HG02623 (cell line): ENCODE results near the gene SFTA2.
"Not testable (repeated sequence)": the region's sequence is repeated elsewhere in the genome, so short reads cannot be mapped to it uniquely, and the experiment has no call there.

Source experiments
- ATAC-seq: cut with Tn5 transposase; IDR thresholded peaks from one replicate; pipeline ENCODE4 v1.9.1; 2021; ENCODE audit warnings: moderate library complexity; ENCODE audit not compliant: unreplicated experiment

Gene SFTA2

DNA sequence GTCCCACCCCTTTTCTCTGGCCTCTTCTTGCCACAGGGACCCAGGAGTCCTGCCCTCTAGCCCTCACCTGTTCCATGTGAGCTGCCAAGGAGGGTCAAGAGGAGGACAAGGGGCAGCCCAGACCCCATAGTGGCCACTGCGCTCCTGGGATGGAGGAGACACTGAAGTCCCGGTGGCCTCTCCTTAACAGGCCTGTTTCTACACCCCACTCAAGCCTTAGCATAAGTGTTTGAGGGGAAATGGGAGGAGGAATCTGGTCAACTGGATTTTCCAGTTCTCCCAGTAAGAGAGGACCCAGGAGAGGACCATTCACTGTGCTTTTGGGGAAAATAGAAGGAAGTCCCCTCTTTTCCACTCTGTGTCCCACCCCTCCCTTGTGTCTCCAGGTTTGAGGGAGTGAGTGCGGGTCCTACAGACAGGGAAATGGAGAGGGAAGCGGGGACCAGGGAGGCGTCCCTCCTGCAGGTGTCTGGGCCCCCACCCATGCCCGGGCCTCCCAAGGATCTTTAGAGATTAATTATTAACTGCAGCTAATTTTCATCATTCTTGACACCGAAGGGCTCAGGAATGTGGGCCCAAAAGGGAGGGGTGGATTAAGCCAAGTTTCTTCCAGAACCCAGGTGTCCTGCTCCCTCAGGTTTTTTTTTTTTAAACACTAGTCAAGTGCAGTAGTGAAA, at the start of gene SFTA2:
TSS of gene SFTA2 (minus strand) at position 202 of the 677 bp plus-strand sequence. CDS start at position 128, 74 bp downstream.
- ATAC-seq = no peak

DNA sequence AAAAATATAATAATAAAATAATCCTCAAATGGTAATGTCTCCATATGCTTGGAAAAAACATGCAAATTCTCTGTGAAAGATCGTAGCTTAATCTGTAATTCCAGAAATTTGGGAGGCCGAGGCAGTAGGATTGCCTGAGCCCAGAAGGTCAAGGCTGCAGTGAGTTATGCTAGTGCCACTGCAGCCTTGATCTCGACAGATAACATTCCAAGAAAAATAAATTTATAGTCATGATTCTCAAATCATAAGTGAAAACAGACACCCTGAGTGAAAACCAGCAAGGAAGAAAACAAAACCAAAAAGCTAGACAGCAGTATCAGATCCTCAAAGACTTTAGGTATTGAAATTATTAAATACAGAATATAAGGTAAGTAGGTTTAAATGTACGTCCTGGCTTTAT, 47.7 kb upstream of the SFTA2 start:
- no peak for ATAC-seq

DNA sequence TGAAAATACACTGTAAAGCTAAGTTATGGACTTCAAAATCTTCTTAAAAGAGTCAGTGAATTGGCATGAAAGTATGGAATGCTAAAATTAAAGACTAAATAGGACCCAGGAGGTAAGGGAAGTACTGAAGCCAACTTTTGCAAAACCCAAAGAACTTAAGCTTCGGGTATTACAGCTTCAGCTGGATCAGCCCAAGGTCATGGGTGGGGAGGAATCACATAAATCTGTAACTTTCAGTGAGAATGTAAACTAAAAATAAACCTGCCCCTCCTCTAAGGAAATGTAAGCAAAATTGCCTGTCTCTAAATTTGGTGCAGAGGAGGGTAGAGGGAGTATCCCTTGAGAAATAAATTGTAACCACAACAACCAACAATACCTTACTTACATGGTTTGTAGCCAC, 47.2 kb upstream of the SFTA2 start:
- ATAC-seq = no peak

DNA sequence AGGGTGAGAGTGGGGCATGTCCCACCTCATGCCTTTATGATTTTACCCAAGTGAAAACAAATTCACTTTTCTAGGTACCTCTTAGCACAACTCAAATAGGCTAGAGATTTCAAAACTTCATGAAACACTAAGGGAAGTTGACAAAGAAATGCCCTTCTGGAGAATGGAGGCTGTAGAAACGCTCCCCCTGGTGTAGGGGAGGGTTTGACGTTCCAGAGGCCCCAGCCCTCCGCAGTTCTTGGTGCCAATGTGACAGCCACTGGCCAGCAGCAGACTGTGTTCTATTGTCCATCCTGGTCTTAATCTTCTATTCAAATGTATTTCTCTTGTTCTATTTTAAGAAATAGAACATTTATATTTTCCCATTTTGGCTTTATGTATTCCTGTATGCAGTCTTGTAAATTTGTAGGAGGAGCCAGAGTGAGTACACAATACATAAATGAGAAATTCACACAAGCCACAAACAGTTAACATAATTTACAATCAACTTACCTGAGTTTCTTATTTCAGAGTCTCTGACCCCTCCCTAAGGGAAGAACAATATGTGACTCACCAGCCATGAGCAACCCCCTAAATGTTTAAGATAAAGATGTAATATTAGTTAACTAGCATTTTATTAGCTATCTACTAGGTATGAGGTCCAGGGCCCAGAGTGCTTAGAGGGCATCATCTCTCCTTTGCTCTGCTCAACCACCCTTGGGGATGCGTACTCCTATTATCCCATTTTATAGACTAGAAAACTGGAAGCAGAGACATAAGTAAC, 42.7 kb upstream of the SFTA2 start:
- ATAC-seq = no peak

DNA sequence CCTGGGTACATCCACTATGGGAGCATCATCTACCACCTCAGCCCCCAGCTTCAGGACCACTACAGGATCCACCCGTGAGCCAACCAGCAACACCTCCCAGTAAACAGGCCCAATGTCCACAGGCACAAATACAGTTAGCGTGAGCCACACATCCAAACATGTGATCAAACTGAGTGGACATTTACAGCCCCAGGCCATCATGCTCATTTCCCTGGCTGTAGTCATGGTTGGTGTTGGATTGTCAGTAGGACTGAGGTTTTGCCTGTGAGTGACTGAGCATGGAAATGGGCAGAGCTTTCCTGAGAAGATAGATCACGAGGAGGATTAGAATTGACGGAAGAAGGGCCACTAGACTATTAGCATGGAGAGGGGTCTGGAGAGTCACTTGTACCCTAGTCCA, 40.8 kb upstream of the SFTA2 start:
- no peak for ATAC-seq

DNA sequence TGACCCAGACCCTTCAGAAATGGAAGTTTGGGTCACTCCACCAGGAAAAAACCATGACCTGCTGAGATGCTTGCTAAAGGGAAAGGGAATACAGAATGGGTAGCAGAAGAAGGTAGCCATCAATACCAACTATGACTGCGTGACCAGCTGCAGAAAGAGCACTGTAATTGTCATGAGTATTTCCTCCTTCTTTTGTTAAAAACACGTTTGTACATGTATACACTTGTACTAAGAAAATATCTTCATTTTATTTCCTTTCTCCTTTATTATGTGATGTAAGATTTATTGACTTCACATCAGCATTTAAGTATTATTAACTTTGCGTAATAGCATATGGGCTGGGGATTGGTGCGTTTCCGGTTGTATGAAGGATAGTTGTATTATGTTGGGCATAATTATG, 39.0 kb upstream of the SFTA2 start:
- ATAC-seq = no peak

DNA sequence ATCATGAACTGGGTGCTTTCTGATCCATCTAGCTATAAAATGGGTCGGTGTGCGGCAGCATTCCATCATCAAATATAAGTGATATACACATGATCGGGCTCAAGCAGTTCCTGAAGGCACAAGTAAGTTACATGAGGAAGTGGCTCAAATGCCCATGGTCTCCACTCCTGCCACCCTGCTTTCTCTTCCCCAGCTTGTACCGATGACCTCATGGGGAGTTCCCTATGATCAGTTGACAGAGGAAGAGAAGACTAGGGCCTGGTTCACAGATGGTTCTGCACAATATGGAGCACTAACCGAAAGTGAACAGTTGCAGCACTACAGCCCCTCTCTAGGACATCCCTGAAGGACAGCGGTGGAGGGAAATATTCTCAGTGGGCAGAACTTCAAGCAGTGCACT, 37.2 kb upstream of the SFTA2 start:
- not testable (repeated sequence) for ATAC-seq

DNA sequence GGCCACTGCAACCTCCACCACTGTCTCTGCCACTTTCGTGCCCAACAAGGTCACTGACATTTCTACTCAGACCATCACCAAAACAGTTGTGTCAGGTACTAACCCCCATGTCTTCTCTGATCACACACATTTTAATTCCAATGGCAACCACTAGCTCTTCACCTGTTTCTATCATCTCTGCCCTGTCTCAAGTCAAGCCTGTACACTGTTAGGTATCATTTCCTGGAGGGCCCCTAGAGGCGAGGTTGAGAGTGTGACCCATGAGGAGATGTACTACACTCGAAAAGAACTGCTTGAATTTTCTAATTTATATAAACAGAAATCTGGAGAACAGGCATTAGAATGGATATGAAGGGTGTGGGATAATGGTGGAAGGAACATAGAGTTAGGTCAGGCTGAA, 34.2 kb upstream of the SFTA2 start:
- no peak for ATAC-seq

DNA sequence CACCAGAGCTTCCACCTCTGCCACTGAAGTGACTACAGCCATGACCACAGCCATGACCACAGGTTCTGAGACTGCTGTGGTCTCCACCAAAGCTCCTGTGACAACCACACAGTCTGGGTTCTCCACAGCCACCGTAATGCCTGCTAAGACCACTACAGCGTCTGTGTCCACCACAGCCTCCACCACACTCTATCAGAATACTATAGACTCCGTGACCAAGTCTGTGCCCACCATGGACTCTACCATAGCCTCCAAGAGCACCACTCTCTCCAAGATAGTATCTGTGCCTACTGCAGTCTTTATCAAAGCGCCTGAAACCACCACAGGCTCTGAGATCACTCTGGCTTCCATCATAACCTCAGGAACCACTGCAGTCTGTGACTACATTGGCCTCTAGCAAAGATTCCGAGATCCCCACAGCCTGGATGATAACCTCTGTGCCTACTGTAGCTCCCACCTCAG, 33.2 kb upstream of the SFTA2 start:
- no peak for ATAC-seq

DNA sequence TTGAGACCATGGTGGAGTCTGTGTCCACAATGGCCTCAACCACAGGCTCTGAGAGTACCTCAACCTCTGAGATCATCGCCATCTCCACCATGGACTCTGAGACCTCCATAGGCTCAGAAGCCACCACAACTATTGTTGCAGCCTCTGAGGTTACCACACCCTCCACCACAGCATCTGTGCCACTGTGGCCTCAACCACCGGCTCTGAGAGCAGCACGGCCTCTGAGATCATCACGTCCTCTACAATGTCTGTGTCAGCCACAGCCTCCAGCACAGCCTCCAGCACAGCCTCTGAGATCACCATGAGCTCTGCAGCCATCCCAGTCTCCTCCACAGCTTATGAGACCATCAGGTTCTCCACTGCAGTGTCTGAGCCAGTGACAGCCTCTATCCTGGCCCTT, 32.1 kb upstream of the SFTA2 start:
- ATAC-seq = no peak

DNA sequence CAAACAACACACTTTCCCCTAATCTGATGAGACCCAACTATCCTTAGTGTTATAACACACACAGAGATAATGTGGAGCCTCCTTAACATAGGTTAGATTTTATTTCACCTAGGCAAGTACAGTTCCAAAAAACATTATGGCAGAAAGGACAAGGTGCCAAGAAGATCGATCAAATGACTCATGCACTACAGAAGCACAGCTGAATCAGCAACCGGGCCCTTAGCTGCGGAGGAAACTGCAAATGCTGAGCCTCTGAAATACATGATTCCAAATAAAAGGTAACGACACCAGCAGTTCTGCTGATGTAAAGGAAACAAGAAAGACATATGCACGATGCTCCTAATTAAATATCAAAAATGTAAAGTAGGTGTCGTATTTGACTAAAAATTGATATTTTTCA, 31.7 kb upstream of the SFTA2 start:
- ATAC-seq = no peak

DNA sequence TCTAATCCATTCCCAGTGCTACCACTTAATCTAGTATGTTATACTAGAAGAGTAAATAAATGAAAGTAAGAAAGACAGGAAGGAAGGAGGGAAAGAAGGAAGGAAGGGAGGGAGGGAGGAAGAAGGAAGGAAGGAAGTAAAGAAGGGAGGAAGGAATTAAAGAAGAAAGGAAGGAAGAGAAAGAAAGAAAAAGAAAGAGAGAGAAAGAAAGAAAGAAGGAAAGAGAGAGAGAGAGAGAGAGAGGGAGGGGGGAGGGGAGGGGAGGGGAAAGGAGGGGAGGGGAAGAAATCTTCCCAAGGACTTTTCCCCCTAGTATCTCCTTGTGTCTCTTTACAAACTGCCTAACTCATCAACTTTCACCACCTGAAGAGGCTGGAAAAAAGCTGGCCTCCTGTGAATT, 30.7 kb upstream of the SFTA2 start:
- no peak for ATAC-seq

DNA sequence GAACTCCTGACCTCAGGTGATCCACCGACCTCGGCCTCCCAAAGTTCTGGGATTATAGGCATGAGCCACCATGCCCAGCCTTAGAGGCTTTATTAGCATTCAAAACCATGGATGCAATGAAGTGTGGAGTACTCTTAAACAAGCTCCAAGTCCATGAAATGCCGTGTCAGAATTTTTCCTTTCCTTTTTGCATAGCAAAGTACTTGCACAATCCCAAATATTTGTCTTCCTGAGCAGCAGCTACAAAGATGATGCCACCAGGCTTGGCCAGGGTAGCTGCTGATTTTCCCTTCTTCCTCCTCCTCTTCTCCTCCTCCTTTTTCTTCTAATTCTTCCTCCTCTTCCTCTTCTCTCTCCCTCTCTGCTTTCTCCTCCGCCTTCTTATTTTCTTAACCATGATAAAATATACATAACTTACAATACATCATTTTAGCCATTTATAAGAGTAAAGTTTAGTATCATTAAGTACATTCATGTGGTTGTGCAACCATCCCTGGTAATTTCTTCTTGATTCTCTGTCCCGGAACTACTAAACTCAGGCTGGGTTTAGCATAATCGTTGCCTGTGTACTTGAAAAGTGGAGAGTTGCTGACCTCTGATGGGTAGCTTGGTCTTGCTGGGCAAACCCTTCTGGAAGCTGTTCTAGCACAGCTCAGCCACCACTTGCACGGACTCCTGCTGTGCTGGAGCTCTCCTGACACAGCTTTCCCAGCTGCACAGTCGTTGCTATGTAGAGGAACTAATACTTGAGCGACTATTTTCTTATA, 29.1 kb upstream of the SFTA2 start:
- ATAC-seq = no peak

DNA sequence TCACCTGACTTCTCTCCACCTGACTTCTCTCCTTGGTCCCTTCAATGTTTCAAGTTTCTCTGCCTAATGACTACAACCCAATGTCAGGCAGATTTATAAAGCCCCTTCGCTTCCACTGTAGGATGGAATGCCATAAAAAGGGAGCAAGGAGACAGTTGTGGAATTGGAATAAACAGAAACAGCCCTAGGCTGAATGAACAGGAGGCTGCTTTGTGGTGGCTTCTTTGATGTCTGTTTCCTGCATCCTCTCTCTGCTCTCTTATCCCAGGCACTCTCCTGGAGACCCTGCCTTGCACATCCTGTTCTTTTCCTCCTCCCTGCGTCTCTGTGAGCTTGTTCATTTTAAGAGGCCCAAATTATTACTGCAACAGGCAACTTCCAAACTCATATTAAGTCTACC, 25.7 kb upstream of the SFTA2 start:
- ATAC-seq = no peak

DNA sequence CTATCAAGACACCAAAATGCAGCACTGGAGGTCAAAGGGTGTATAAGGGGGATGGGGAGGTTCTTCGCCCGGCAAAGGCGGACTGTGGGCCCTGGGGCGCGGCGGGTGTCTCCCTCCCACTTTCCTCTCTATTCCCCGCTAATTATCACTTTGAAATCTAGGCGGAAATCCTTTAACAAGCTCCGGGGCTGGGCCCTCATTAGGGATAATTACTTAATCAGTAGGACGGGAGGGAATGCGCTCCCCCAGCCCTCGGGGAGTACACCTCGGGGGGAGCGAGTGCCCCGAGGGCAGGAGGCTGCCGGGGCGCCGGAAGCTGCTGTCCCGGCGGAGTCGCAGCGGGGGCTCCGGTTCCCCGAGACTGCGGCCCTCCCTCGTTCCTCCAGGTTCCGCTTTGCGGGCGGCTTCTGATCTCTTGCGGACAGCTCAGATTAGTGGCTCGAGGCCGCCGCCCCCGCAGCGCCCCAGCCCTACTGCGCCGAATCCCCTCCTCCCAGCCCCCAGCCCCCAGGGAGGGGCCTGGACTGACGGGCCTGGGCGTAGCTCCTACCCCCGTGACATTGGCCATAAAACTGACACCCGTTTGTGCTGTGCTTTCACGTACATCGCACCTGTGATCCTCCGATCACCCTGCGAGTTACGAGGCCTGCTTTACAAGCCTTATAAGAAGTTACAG, 23.5 kb upstream of the SFTA2 start:
- ATAC-seq = no peak

DNA sequence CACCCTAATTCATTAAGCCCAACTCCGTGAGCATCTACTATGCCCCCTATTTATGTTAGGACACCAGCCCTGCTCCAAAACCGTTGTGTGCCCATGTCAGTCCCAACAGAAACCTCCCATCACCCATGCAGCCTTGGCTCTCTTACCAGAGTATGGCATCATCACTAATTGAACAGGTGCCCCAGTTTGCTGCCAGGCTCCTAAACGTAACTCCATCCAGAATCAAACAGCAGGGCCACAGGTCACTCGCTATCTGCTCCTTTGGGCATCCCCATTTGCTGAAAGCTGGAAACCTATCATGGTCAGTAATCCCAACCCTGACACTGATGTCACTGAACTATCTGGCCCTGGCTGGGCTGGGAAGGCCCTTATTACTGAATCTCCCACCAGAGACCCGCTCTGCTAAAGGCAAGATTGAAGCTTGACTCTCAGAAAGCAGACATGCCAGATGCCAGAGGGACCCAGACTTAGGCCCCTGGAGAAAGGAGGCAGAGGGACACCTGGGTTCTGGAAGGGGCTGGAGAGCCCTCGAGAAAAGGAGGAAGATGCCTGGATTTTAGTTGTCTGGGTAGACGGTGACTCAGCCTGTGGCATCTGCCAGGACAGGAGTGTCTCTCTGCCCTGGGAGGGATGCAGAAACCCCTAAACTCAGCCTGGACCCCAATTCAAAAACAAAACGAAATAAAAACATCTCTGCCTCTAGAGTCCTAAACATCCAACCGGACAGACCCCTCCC, 22.8 kb upstream of the SFTA2 start:
- no peak for ATAC-seq

DNA sequence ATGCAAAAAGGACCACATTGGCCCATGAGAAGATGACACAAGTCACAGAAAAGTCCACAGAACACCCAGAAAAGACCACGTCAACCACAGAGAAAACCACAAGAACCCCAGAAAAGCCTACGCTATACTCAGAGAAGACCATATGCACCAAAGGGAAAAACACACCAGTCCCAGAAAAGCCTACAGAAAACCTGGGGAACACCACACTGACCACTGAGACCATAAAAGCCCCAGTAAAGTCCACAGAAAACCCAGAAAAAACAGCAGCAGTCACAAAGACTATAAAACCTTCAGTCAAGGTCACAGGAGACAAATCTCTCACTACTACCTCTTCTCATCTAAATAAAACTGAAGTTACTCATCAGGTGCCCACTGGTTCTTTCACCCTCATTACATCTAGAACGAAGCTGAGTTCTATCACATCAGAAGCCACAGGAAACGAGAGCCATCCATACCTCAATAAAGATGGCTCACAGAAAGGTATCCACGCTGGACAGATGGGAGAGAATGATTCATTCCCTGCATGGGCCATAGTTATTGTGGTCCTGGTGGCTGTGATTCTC, 20.0 kb upstream of the SFTA2 start:
- no peak for ATAC-seq

DNA sequence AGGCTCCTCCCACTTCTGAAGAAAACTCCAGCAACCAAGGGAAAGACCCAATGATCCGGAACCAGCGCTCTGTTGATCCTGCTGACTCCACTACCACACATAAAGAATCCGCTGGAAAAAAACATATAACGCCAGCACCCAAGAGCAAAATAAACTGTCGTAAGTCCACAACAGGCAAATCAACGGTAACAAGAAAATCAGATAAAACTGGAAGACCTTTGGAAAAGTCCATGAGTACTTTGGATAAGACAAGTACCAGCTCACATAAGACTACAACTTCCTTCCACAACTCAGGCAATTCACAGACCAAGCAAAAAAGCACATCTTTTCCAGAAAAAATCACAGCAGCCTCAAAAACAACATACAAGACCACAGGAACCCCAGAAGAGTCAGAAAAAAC, 16.8 kb upstream of the SFTA2 start:
- no peak for ATAC-seq

DNA sequence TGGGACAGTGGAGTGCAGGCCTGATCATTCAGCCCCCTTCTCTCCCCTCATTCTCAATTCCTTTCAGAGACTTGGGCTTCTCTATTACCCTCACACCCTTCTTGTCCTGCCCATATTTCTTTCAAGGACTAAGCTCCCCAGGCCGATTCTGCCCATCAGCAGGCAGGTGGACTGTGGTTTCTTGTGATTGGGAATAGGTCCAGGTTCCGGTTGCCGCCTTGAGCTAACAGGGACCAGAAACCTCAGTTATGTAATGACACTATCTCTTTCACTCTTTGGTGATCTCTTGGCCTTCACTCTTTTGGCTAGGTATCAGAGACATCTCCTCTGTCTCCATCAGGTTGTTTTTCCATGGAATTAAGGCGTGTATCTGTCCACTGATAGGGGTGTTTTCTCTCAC, 15.3 kb upstream of the SFTA2 start:
- ATAC-seq = no peak

DNA sequence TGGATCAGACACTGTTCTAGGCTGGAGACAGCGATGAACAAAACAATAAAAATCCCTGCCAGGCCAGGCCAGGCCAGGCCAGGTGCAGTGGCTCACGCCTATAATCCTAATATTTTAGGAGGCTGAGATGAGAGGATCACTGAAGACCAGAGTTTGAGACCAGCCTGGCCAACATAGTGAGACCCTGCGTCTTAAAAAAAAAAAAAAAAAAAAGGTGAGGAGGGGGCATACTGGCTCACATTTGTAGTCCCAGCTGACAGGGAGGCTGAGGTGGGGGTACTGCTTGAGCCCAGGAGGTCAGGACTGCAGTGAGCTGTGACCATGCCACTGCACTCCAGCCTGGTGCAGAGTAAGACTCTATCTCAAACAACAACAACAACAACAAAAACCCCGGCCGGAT, 13.3 kb upstream of the SFTA2 start:
- ATAC-seq = no peak
